ENCODE results near the gene HBE1. TPM values are rescaled to one million over a fixed set of nuclear protein-coding genes. Genes with fewer than 3 reads are reported as not detected.

HBE1 gene
- polyA plus RNA-seq, 1 of the 3 experiments (the other 2 are of a cell fraction), result 2.4 TPM

- H3K4me3 ChIP-seq (ENCODE audit: low read depth in 2 of 2, low read length in 1 of 2), result no peak overlapping the region; a peak in 1 of 4 replicates
- no peaks in the 10 kb centered on the region for H3K9me2 ChIP-seq
- H3K79me2 ChIP-seq (ENCODE audit: insufficient read depth), result no peaks in the 10 kb centered on the region
- no peaks in the 10 kb centered on the region for H4K20me1 ChIP-seq (ENCODE audit: insufficient read depth)
- DNase-seq, result no peak
- H3K9ac ChIP-seq, result no peak overlapping the region
- no peaks in the 10 kb centered on the region for H3K4me1 ChIP-seq (ENCODE audit: control insufficient read depth in 1 of 2, insufficient read depth in 2 of 2, low read depth in 1 of 2, low read length in 1 of 2)
- no peak overlapping the region for H3K27ac ChIP-seq (ENCODE audit: low read depth in 2 of 2, low read length in 1 of 2)
- H3K9me3 ChIP-seq, result no peaks in the 10 kb centered on the region
- no peaks in the 10 kb centered on the region for H3F3A ChIP-seq (replicated peaks; ENCODE audit: insufficient read depth)
- peak overlapping the region; percentile 67; the same call in 1 of the 2 replicates for H2AFZ ChIP-seq (ENCODE audit: low read depth)
- peak overlapping the region; percentile 38; the same call in 1 of the 2 replicates for H3K4me2 ChIP-seq
- TF ChIP-seq REST (IDR thresholded peaks at IDR 0.05; ENCODE audit: low read depth, low read length) (no peak), CHD2 (IDR thresholded peaks at IDR 0.05; ENCODE audit: low read length, partially characterized antibody) (no peak)
- H3K36me3 ChIP-seq (replicated peaks in 1 of 2; ENCODE audit: control insufficient read depth in 1 of 2, insufficient read depth in 2 of 2, low read length in 1 of 2), result no peaks in the 10 kb centered on the region
- WGBS (ENCODE audit: low lambda C conversion rate), result 10% methylated on average over 8 of the region's 8 CpGs
- ChIA-PET CTCF (no interaction called here), POLR2A (no interaction called here)
- peaks cover 4% of the 10 kb centered on the region; the same call in 1 of the 2 replicates for H3K27me3 ChIP-seq (ENCODE audit: insufficient read depth)
Observed at GRCh38 chr11:5293028-5293427, 23.3 kb upstream of the HBE1 start.

- Histone ChIP-seq H2AFZ (ENCODE audit: low read depth) (no peak overlapping the region), H3K9ac (no peak overlapping the region)
- POLR2A ChIA-PET, result no interaction called here
Observed at GRCh38 chr11:5291207-5291838, 21.6 kb upstream of the HBE1 start.

More at GRCh38 chr11:5291207-5291838, 21.6 kb upstream of the HBE1 start:
- H3K9me3 ChIP-seq, result no peaks in the 10 kb centered on the region
- no peak overlapping the region for H3K4me3 ChIP-seq (ENCODE audit: low read depth in 2 of 2, low read length in 1 of 2)
- WGBS (ENCODE audit: low lambda C conversion rate), result 0% methylated on average over 1 of the region's 1 CpG
- no peak overlapping the region for H3K27ac ChIP-seq (ENCODE audit: low read depth in 2 of 2, low read length in 1 of 2)
- H3K36me3 ChIP-seq (replicated peaks in 1 of 2; ENCODE audit: control insufficient read depth in 1 of 2, insufficient read depth in 2 of 2, low read length in 1 of 2), result no peaks in the 10 kb centered on the region
- no peaks in the 10 kb centered on the region for H3F3A ChIP-seq (replicated peaks; ENCODE audit: insufficient read depth)
- H4K20me1 ChIP-seq (ENCODE audit: insufficient read depth), result no peaks in the 10 kb centered on the region
- H3K4me1 ChIP-seq (ENCODE audit: control insufficient read depth in 1 of 2, insufficient read depth in 2 of 2, low read depth in 1 of 2, low read length in 1 of 2), result no peaks in the 10 kb centered on the region
- no peak overlapping the region for H3K4me2 ChIP-seq
- H3K27me3 ChIP-seq (ENCODE audit: insufficient read depth), result no peaks in the 10 kb centered on the region
- H3K9me2 ChIP-seq, result no peaks in the 10 kb centered on the region
- DNase-seq, result peak; percentile 9
- peak; percentile 39 for TF ChIP-seq RAD21 (IDR thresholded peaks at IDR 0.05; ENCODE audit: low read length)
- no peak for TF ChIP-seq IRF3 (IDR thresholded peaks at IDR 0.05; ENCODE audit: low read depth, low read length)
- TF ChIP-seq CTCF (IDR thresholded peaks at IDR 0.05), result peak; percentile 53
- TF ChIP-seq SMC3 (IDR thresholded peaks at IDR 0.05; ENCODE audit: low read depth, low read length), result no peak
- no peak for TF ChIP-seq RXRA (IDR thresholded peaks at IDR 0.05; ENCODE audit: borderline replicate concordance, low read depth)
- peak; percentile 34; the same call in 1 of the 2 replicates for TF ChIP-seq YY1 (IDR thresholded peaks at IDR 0.05; ENCODE audit: low read depth)
- TF ChIP-seq RFX5 (IDR thresholded peaks at IDR 0.05; ENCODE audit: low read length), result no peak
- CTCF ChIA-PET, result no interaction called here
- no peaks in the 10 kb centered on the region for H3K79me2 ChIP-seq (ENCODE audit: insufficient read depth)

All from SK-N-SH (cell line).